Trophoblast cell (in vitro differentiated cells and primary cell): Measurements from ENCODE around the gene MTM1.

ENCODE experiments used
- DNase-seq, 2 donors: peaks; one replicate each; pipeline ENCODE4 v3.0.0-alpha.2; 2016
- H2AFZ ChIP-seq: 2 replicates; pipeline ENCODE4 v1.6.1; 2013; ENCODE audit warnings: low read length, moderate library complexity, mild to moderate bottlenecking; ENCODE audit not compliant: insufficient read depth, poor library complexity
- H2AK5ac ChIP-seq: 2 replicates; pipeline ENCODE4 v1.6.1; 2013; ENCODE audit warnings: mild to moderate bottlenecking, low read length
- H2BK120ac ChIP-seq: 2 replicates; pipeline ENCODE4 v1.6.1; 2013; ENCODE audit warnings: low read length, mild to moderate bottlenecking, moderate library complexity; ENCODE audit not compliant: insufficient read depth, poor library complexity
- H2BK12ac ChIP-seq: 2 replicates; pipeline ENCODE4 v1.6.1; 2013; ENCODE audit warnings: mild to moderate bottlenecking, low read length, moderate library complexity
- H2BK5ac ChIP-seq: 2 replicates; pipeline ENCODE4 v1.6.1; 2013; ENCODE audit warnings: low read length, low read depth, moderate library complexity, mild to moderate bottlenecking; ENCODE audit not compliant: poor library complexity
- H3K14ac ChIP-seq: 2 replicates; pipeline ENCODE4 v1.6.1; 2013; ENCODE audit warnings: mild to moderate bottlenecking, low read length
- H3K18ac ChIP-seq: 2 replicates; pipeline ENCODE4 v1.6.1; 2013; ENCODE audit warnings: mild to moderate bottlenecking, low read length
- H3K23ac ChIP-seq: 2 replicates; pipeline ENCODE4 v1.6.1; 2013; ENCODE audit warnings: low read length
- H3K27ac ChIP-seq: 2 replicates; pipeline ENCODE4 v1.5.1; 2013; ENCODE audit warnings: low read depth, mild to moderate bottlenecking, inconsistent platforms, low read length, moderate library complexity
- H3K27me3 ChIP-seq: 2 replicates; pipeline ENCODE4 v1.6.1; 2013; ENCODE audit warnings: inconsistent platforms, mild to moderate bottlenecking, low read length, moderate library complexity; ENCODE audit not compliant: insufficient read depth
- H3K36me3 ChIP-seq, 2 experiments: 1 replicate in 1 of 2; 2 replicates in 1 of 2; pipeline ENCODE4 v1.6.1; 2013; ENCODE audit warnings: low read length in 2 of 2, mild to moderate bottlenecking in 2 of 2, moderate library complexity in 1 of 2; ENCODE audit not compliant: insufficient read depth in 2 of 2, control insufficient read depth in 1 of 2
- H3K4ac ChIP-seq: 2 replicates; pipeline ENCODE4 v1.6.1; 2013; ENCODE audit warnings: low read depth, mild to moderate bottlenecking, low read length, moderate library complexity
- H3K4me1 ChIP-seq, 2 experiments: 1 replicate in 1 of 2; 2 replicates in 1 of 2; pipeline ENCODE4 v1.6.1; 2013; ENCODE audit warnings: low read length in 2 of 2, mild to moderate bottlenecking in 2 of 2, moderate library complexity in 1 of 2; ENCODE audit not compliant: insufficient read depth in 2 of 2, control insufficient read depth in 1 of 2
- H3K4me2 ChIP-seq: 2 replicates; pipeline ENCODE4 v1.6.1; 2013; ENCODE audit warnings: inconsistent platforms, mild to moderate bottlenecking, low read length, moderate library complexity
- H3K4me3 ChIP-seq: 2 replicates; pipeline ENCODE4 v1.5.1; 2013; ENCODE audit warnings: mild to moderate bottlenecking, low read depth, low read length, inconsistent platforms
- H3K79me1 ChIP-seq: one replicate; pipeline ENCODE4 v1.6.1; 2013; ENCODE audit warnings: low read length
- H3K79me2 ChIP-seq: 2 replicates; pipeline ENCODE4 v1.6.1; 2013; ENCODE audit warnings: low read length, mild to moderate bottlenecking; ENCODE audit not compliant: control insufficient read depth, insufficient read depth, poor library complexity
- H3K9ac ChIP-seq: 2 replicates; pipeline ENCODE4 v1.6.1; 2013; ENCODE audit warnings: mild to moderate bottlenecking, low read length
- H3K9me3 ChIP-seq: 2 replicates; pipeline ENCODE4 v1.6.1; 2013; ENCODE audit warnings: low read depth, mild to moderate bottlenecking, control low read depth, inconsistent platforms, low read length; ENCODE audit not compliant: insufficient read depth
- H4K12ac ChIP-seq: 2 replicates; pipeline ENCODE4 v1.6.1; 2013; ENCODE audit warnings: low read depth, mild to moderate bottlenecking, low read length, moderate library complexity
- H4K8ac ChIP-seq: 2 replicates; pipeline ENCODE4 v1.6.1; 2013; ENCODE audit warnings: low read depth, mild to moderate bottlenecking, low read length, moderate library complexity
- H4K91ac ChIP-seq: one replicate; pipeline ENCODE4 v1.6.1; 2013; ENCODE audit warnings: low read depth, mild to moderate bottlenecking, low read length, moderate library complexity
- WGBS: extraction: QIAGEN DNeasy Blood & Tissue Kit; methylation state at CpG from one replicate; pipeline ENCODE4 v1.1.7; 2013; ENCODE audit warnings: missing lambda C conversion rate; ENCODE audit not compliant: insufficient read length, insufficient coverage; ENCODE audit errors: extremely low coverage; 5-methylcytosine and 5-hydroxymethylcytosine counted together

The MTM1 gene

DNA sequence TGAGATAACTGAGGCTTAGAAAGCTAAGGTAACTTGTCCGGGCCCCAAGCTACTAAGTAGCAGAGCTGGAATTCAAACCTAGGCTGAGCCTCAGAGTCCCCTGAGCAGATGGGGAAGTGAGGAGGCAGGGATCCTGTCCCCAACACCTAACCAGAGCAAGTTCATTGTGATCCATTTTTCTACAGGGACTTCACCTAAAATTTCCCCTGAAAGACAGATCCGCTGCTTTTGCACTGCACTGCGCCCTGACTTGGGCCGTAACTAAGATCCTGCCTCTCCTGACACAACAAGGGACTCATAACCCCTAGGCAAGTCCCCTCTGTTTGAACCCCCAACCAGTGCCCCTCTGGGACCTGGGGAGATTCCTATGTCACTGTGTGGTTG lies 25.6 kb upstream of the MTM1 start:
- Histone ChIP-seq H2BK12ac (no peak overlapping the region), H3K4me1 (peaks cover 0 to 5% of the 10 kb centered on the region in 2 experiments), H2AFZ (no peak overlapping the region), H3K23ac (no peak overlapping the region), H3K4me3 (no peak overlapping the region), H3K9me3 (no peaks in the 10 kb centered on the region), H3K27ac (no peak overlapping the region), H2BK120ac (no peak overlapping the region), H3K79me1 (peaks cover 3% of the 10 kb centered on the region), H3K79me2 (no peaks in the 10 kb centered on the region), H3K4ac (no peak overlapping the region), H2BK5ac (no peak overlapping the region), H3K4me2 (no peak overlapping the region), H3K9ac (no peak overlapping the region), H4K91ac (no peak overlapping the region), H3K27me3 (no peaks in the 10 kb centered on the region), H3K18ac (no peak overlapping the region), H4K12ac (no peak overlapping the region), H4K8ac (no peak overlapping the region), H2AK5ac (no peak overlapping the region), H3K36me3 (no peaks in the 10 kb centered on the region), H3K14ac (no peak overlapping the region)
- WGBS: no CpG with 5 or more reads among the region's 4 CpGs
- no peak for DNase-seq

DNA sequence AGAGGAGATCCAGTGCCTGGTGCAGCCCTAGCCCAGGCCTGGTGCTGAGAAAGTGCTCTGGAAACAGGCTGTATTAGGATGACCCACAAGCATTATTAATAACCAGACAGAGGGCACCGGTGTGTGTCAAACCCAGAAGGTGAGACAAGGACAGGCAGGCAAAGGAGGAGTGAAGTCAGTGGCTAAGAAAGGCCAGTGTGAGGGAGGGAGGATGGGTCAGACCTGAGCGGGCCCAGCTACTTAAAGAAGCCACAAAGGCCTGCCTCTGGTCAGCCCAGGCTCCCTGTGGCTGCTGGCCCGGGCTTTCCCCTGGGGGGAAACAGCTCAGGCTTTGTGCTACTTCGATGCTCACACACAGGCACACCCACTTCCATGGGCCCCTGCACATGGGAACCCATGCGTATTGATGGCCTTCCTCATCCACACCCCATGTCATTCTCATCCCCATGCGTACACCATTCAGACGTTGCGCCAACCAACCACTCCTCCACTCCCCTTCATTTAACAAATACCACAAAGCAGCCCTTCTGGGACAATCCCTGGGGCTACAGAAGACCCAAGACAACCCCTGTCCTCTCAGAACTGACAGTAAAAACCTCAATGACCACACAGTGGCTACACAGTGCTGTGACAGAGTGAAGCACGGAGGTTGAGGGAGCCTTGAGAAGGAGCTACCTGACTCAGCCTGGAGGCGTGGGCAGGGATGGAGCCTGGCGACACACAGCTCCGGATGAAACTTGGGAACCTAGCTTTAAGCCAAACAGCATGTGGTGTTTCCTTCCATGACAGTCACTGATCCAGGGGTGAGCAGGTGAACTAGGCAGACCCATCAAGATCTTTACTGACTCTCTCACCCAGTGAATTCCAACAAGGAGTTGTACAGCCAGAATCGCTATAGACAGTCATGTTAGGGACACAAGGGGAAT lies 24.9 kb upstream of the MTM1 start:
- H4K91ac ChIP-seq: no peak overlapping the region
- H3K23ac ChIP-seq: no peak overlapping the region
- no peak overlapping the region for H3K9ac ChIP-seq
- no peak overlapping the region for H2BK12ac ChIP-seq
- H3K4me3 ChIP-seq: no peak overlapping the region
- H3K18ac ChIP-seq: no peak overlapping the region
- no peaks in the 10 kb centered on the region for H3K9me3 ChIP-seq
- H3K79me1 ChIP-seq: peaks cover 3% of the 10 kb centered on the region
- WGBS: 100% methylated on average over 3 of the region's 13 CpGs
- peaks cover 0 to 5% of the 10 kb centered on the region in 2 experiments for H3K4me1 ChIP-seq
- H2AK5ac ChIP-seq: no peak overlapping the region
- no peak overlapping the region for H2BK120ac ChIP-seq
- H4K12ac ChIP-seq: no peak overlapping the region
- no peak overlapping the region for H3K4ac ChIP-seq
- H3K79me2 ChIP-seq: no peaks in the 10 kb centered on the region
- H2AFZ ChIP-seq: no peak overlapping the region
- no peak overlapping the region for H3K4me2 ChIP-seq
- H2BK5ac ChIP-seq: no peak overlapping the region
- H3K14ac ChIP-seq: no peak overlapping the region
- no peak overlapping the region for H4K8ac ChIP-seq
- H3K27me3 ChIP-seq: no peaks in the 10 kb centered on the region
- H3K27ac ChIP-seq: no peak overlapping the region
- no peak for DNase-seq
- H3K36me3 ChIP-seq: no peaks in the 10 kb centered on the region

DNA sequence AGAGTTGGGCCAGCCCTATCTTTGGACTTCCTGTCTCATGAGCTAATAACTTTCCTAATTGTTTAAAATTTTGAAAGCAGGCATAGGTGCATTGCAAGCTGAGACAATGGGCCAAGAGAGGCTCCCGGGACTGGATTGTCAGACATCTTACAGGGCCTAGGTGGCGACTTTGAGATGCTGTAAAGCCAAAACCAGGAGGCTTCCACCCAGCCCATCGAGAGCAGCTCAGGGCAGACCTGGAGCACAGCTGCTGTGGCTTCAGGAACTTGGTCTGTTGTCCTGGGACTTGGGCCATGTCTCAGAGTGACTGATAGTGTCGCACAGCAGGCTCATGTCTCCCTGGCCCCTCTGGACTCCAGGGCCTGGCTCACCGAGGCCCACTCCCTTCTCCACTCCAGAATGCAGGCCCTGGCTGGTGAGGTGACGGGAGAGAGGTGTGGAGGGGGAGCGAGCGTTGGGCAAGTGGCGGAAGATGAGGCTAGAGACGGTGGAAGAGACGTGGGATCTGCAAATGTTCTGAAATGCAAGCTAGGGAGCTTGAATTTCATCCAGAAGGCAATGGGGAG lies 24.1 kb upstream of the MTM1 start:
- Histone ChIP-seq H3K27me3 (no peaks in the 10 kb centered on the region), H4K91ac (no peak overlapping the region), H3K79me1 (peaks cover 3% of the 10 kb centered on the region), H2AFZ (no peak overlapping the region), H3K4me2 (no peak overlapping the region), H3K4me1 (peaks cover 0 to 5% of the 10 kb centered on the region in 2 experiments), H3K36me3 (no peaks in the 10 kb centered on the region), H3K27ac (no peak overlapping the region), H2BK5ac (no peak overlapping the region), H3K4ac (no peak overlapping the region), H3K18ac (no peak overlapping the region), H3K79me2 (no peaks in the 10 kb centered on the region), H2BK12ac (no peak overlapping the region), H2AK5ac (no peak overlapping the region), H4K12ac (no peak overlapping the region), H3K9ac (no peak overlapping the region), H3K9me3 (no peaks in the 10 kb centered on the region), H3K4me3 (no peak overlapping the region), H3K14ac (no peak overlapping the region), H4K8ac (no peak overlapping the region), H2BK120ac (no peak overlapping the region), H3K23ac (no peak overlapping the region)
- DNase-seq: peak; percentile 6 to 9
- no CpG with 5 or more reads among the region's 11 CpGs for WGBS

DNA sequence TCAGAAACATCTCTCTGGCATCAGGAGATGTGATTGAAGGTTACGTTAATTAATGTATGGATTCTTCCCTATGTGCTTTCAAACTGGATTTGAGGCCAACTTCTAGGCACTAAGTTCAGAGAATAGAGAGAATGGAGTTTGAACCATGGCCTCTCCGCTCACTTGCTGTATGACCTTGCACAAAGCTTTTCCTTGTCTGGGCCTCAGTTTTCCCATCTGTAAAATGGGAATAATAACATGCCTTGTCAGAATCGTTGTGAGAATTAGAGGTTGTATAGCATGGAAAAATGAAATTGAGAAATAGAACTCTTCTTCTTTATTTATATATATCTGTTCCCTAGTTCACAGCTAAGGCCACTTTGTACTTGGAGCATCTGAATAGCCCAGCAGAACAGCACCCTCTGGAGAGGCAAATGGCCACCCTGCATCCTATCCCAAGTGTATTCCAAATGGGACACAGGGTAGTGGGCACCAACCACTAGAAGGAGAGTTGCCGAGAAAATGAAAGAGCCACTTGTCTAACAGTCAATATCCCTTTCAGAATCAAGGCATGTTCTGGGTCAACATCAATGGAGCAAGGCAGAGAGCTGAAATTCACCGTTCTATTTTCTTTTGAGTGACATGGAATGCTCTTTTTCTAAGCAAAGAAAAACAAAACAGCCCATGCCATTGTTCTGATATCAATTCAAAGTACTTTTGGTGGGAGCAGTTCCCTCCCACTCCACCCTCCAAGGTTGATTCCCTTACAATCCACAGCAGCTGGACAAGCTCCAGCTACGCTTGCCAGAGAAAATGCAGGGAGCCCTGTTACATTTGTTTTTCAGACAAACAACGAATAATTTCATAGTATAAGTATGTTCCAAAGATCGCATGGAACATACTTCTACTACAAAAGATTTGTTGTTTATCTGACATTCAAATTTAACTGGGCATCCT lies 23.3 kb upstream of the MTM1 start:
- Histone ChIP-seq H4K8ac (no peak overlapping the region), H3K18ac (no peak overlapping the region), H3K9me3 (no peaks in the 10 kb centered on the region), H4K12ac (no peak overlapping the region), H3K36me3 (no peaks in the 10 kb centered on the region), H2BK5ac (no peak overlapping the region), H3K79me2 (no peaks in the 10 kb centered on the region), H2BK120ac (no peak overlapping the region), H3K9ac (no peak overlapping the region), H3K4me1 (peaks cover 0 to 5% of the 10 kb centered on the region in 2 experiments), H3K27me3 (no peaks in the 10 kb centered on the region), H3K79me1 (peaks cover 3% of the 10 kb centered on the region), H3K4me2 (no peak overlapping the region), H3K14ac (no peak overlapping the region), H2BK12ac (no peak overlapping the region), H3K23ac (no peak overlapping the region), H3K4ac (no peak overlapping the region), H4K91ac (no peak overlapping the region), H2AK5ac (no peak overlapping the region), H3K4me3 (no peak overlapping the region), H2AFZ (no peak overlapping the region), H3K27ac (no peak overlapping the region)
- DNase-seq: no peak
- WGBS: no CpG with 5 or more reads among the region's 8 CpGs
